ENCODE data around the gene GRIN2D.
A peak's percentile ranks its signal among the peaks of the same experiment; 100 is the strongest.

The GRIN2D gene

DNA sequence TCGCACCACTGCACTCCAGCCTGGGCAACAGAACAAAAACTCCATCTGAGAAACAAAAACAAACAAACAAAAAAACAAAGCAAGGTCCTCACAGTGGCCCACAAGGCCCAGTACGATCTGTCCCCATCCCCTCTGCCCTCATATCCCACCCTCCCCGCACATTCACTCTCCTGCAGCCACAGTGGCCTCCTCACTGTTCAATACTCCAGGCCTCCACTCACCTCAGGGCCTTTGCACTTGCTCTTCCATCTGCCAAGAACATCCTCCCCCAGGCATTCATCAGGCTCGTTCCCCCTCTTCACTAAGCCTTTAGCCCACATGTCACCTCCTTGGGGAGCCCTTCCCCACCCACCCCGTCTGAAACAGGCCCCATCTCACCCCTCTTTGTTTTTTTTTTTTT, 34.3 kb upstream of the GRIN2D start:
- Histone ChIP-seq H3K4me3 (ENCODE audit: extremely low read depth, insufficient read depth, low read length, poor library complexity, severe bottlenecking) (no peak overlapping the region), H3K4me1 (ENCODE audit: control insufficient read depth, insufficient read depth, low read length, poor library complexity, severe bottlenecking) (peaks cover 12% of the 10 kb centered on the region), H3K9me3 (ENCODE audit: control insufficient read depth, low read length) (no peaks in the 10 kb centered on the region), H3K27ac (ENCODE audit: low read depth, low read length, severe bottlenecking) (no peak overlapping the region), H3K36me3 (ENCODE audit: control insufficient read depth, insufficient read depth, low read length) (no peaks in the 10 kb centered on the region)
- WGBS, 2 experiments (ENCODE audit: insufficient coverage in 2 of 2): 73 to 96% methylated on average over 3 to 4 of the region's 5 CpGs

- Histone ChIP-seq H3K27ac (ENCODE audit: low read depth, low read length, severe bottlenecking) (no peak overlapping the region), H3K36me3 (ENCODE audit: control insufficient read depth, insufficient read depth, low read length) (no peaks in the 10 kb centered on the region), H3K9me3 (ENCODE audit: control insufficient read depth, low read length) (peaks cover 5% of the 10 kb centered on the region), H3K4me1 (ENCODE audit: control insufficient read depth, insufficient read depth, low read length, poor library complexity, severe bottlenecking) (no peaks in the 10 kb centered on the region), H3K4me3 (ENCODE audit: extremely low read depth, insufficient read depth, low read length, poor library complexity, severe bottlenecking) (no peak overlapping the region)
- 90 to 93% methylated on average over 1 of the region's 3 CpGs for WGBS, 2 experiments (ENCODE audit: insufficient coverage in 2 of 2)
Measured at GRCh38 chr19:48361912-48362311, 31.6 kb upstream of the GRIN2D start.

- WGBS, 2 experiments (ENCODE audit: insufficient coverage in 2 of 2): 1 to 6% methylated on average over 24 to 25 of the region's 26 CpGs
- no peaks in the 10 kb centered on the region for H3K4me1 ChIP-seq (ENCODE audit: control insufficient read depth, insufficient read depth, low read length, poor library complexity, severe bottlenecking)
- H3K27ac ChIP-seq (ENCODE audit: low read depth, low read length, severe bottlenecking): peak overlapping the region; percentile 73
- no peaks in the 10 kb centered on the region for H3K36me3 ChIP-seq (ENCODE audit: control insufficient read depth, insufficient read depth, low read length)
- peak overlapping the region; percentile 53 for H3K4me3 ChIP-seq (ENCODE audit: extremely low read depth, insufficient read depth, low read length, poor library complexity, severe bottlenecking)
- H3K9me3 ChIP-seq (ENCODE audit: control insufficient read depth, low read length): peaks cover 5% of the 10 kb centered on the region
Measured at GRCh38 chr19:48362716-48363499, 30.6 kb upstream of the GRIN2D start.

GRCh38 chr19:48363500-48363809, 30.0 kb upstream of the GRIN2D start:
- 0 to 5% methylated on average over 8 to 9 of the region's 10 CpGs for WGBS, 2 experiments (ENCODE audit: insufficient coverage in 2 of 2)
- peak overlapping the region; percentile 73 for H3K27ac ChIP-seq (ENCODE audit: low read depth, low read length, severe bottlenecking)
- no peaks in the 10 kb centered on the region for H3K36me3 ChIP-seq (ENCODE audit: control insufficient read depth, insufficient read depth, low read length)
- no peaks in the 10 kb centered on the region for H3K4me1 ChIP-seq (ENCODE audit: control insufficient read depth, insufficient read depth, low read length, poor library complexity, severe bottlenecking)
- H3K9me3 ChIP-seq (ENCODE audit: control insufficient read depth, low read length): peaks cover 5% of the 10 kb centered on the region
- H3K4me3 ChIP-seq (ENCODE audit: extremely low read depth, insufficient read depth, low read length, poor library complexity, severe bottlenecking): peak overlapping the region; percentile 53

- 7 to 9% methylated on average over 41 to 53 of the region's 59 CpGs for WGBS, 2 experiments (ENCODE audit: insufficient coverage in 2 of 2)
- peaks cover 5% of the 10 kb centered on the region for H3K9me3 ChIP-seq (ENCODE audit: control insufficient read depth, low read length)
- H3K36me3 ChIP-seq (ENCODE audit: control insufficient read depth, insufficient read depth, low read length): no peaks in the 10 kb centered on the region
- peak within 1 kb of the TSS; percentile 73 for H3K27ac ChIP-seq (ENCODE audit: low read depth, low read length, severe bottlenecking)
- H3K4me1 ChIP-seq (ENCODE audit: control insufficient read depth, insufficient read depth, low read length, poor library complexity, severe bottlenecking): no peaks in the 10 kb centered on the region
- H3K4me3 ChIP-seq (ENCODE audit: extremely low read depth, insufficient read depth, low read length, poor library complexity, severe bottlenecking): peak within 1 kb of the TSS; percentile 53
Measured at GRCh38 chr19:48363810-48364597, 29.5 kb upstream of the GRIN2D start, which contains the start of the genes SYNGR4 and TMEM143. Gene SYNGR4, plus strand, starts transcription at chr19:48364367. Its CDS starts 1,476 bp downstream, at chr19:48365843. Gene TMEM143, minus strand, starts transcription at chr19:48363940. Its CDS starts 20 bp downstream, at chr19:48363920.

DNA sequence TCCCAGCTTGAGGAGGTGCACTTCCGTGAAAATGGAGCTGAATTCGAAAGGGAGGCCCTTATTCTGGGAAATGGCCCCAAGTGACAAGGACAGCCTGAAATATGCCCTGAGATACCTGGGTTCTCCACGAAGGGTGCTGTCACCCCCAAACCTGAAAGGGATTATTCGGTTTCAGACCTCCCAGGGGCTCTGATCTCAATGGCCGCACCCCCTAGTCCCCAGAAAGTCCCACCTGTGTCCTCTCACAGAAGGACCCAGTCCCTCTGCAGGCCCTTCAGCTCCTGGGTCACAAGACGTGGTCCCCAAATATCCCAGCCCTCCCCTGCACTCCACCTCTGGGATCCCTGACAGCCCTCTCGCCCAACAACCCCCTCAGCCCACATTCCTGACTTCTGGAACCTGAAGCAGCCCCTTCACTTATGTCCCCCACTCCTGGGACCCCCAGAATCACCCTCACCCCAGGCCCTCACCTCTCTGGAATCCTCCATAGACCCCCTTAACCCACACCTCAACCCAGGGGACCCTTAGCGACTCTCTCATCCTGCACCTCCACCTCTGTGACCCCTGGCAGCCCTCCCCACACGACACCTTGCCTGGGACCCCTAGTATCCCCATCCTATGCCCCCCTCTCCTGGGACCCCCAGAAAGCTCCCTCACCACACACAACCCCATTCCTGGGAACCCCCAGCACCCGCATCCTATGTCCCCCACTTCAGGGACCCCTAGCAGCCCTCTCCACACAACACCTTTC, 28.7 kb upstream of the GRIN2D start:
- 82 to 89% methylated on average over 9 of the region's 10 CpGs for WGBS, 2 experiments (ENCODE audit: insufficient coverage in 2 of 2)

DNA sequence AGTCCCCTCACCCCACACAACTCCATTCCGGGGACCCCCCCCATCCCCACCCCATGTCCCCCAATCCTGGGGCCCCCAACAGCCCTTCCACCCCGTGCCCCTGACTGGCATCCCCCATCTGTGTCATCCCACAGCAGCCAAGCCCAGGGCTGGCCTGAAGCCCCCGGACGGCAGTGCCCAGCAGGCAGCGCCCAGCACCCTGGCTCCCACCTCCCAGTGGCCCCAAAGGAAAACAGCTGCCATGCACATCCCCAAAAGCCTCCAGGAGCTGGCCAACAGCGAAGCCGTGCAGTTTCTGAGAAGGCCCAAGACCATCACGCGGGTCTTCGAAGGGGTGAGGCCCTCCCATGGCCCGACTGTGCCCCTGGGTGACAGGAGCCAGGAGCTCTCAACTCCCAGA, 27.9 kb upstream of the GRIN2D start:
- Histone ChIP-seq H3K36me3 (ENCODE audit: control insufficient read depth, insufficient read depth, low read length) (no peaks in the 10 kb centered on the region), H3K4me1 (ENCODE audit: control insufficient read depth, insufficient read depth, low read length, poor library complexity, severe bottlenecking) (no peaks in the 10 kb centered on the region), H3K4me3 (ENCODE audit: extremely low read depth, insufficient read depth, low read length, poor library complexity, severe bottlenecking) (no peak overlapping the region), H3K9me3 (ENCODE audit: control insufficient read depth, low read length) (peaks cover 5% of the 10 kb centered on the region), H3K27ac (ENCODE audit: low read depth, low read length, severe bottlenecking) (no peak overlapping the region)
- WGBS, 2 experiments (ENCODE audit: insufficient coverage in 2 of 2): 95 to 96% methylated on average over 8 to 9 of the region's 11 CpGs

More for the DNA sequence above, 28.7 kb upstream of the GRIN2D start:
- H3K4me1 ChIP-seq (ENCODE audit: control insufficient read depth, insufficient read depth, low read length, poor library complexity, severe bottlenecking): no peaks in the 10 kb centered on the region
- no peaks in the 10 kb centered on the region for H3K36me3 ChIP-seq (ENCODE audit: control insufficient read depth, insufficient read depth, low read length)
- peaks cover 5% of the 10 kb centered on the region for H3K9me3 ChIP-seq (ENCODE audit: control insufficient read depth, low read length)
- H3K27ac ChIP-seq (ENCODE audit: low read depth, low read length, severe bottlenecking): no peak overlapping the region
- H3K4me3 ChIP-seq (ENCODE audit: extremely low read depth, insufficient read depth, low read length, poor library complexity, severe bottlenecking): peak overlapping the region; percentile 53

- H3K36me3 ChIP-seq (ENCODE audit: control insufficient read depth, insufficient read depth, low read length): no peaks in the 10 kb centered on the region
- 91 to 94% methylated on average over 3 to 4 of the region's 5 CpGs for WGBS, 2 experiments (ENCODE audit: insufficient coverage in 2 of 2)
- H3K4me3 ChIP-seq (ENCODE audit: extremely low read depth, insufficient read depth, low read length, poor library complexity, severe bottlenecking): no peak overlapping the region
- no peak overlapping the region for H3K27ac ChIP-seq (ENCODE audit: low read depth, low read length, severe bottlenecking)
- peaks cover 5% of the 10 kb centered on the region for H3K9me3 ChIP-seq (ENCODE audit: control insufficient read depth, low read length)
- no peaks in the 10 kb centered on the region for H3K4me1 ChIP-seq (ENCODE audit: control insufficient read depth, insufficient read depth, low read length, poor library complexity, severe bottlenecking)
Measured at GRCh38 chr19:48367855-48368254, 25.6 kb upstream of the GRIN2D start.

DNA sequence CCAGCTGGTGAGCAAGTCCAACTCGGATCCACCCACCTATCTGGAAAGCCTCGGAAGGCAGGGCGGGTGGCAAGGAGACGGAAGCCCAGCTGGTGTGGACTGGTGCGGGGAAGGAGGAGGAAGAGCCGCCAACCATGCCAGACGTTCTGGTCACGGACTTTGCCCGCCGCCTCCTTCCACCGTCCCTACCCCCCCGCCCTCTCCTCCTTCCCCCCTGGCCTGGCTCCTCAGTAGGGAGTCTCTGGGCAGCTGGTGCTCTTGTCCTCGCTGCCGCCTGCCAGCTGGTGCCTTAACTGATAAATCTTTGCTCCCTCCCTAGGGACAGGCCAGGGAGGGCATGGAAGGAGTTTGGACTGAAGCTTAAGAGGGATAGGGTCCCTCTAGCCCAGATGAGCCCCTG, 24.5 kb upstream of the GRIN2D start:
- Histone ChIP-seq H3K36me3 (ENCODE audit: control insufficient read depth, insufficient read depth, low read length) (no peaks in the 10 kb centered on the region), H3K4me1 (ENCODE audit: control insufficient read depth, insufficient read depth, low read length, poor library complexity, severe bottlenecking) (no peaks in the 10 kb centered on the region), H3K27ac (ENCODE audit: low read depth, low read length, severe bottlenecking) (no peak overlapping the region), H3K4me3 (ENCODE audit: extremely low read depth, insufficient read depth, low read length, poor library complexity, severe bottlenecking) (no peak overlapping the region), H3K9me3 (ENCODE audit: control insufficient read depth, low read length) (peaks cover 5% of the 10 kb centered on the region)
- 65 to 94% methylated on average over 3 to 5 of the region's 14 CpGs for WGBS, 2 experiments (ENCODE audit: insufficient coverage in 2 of 2)

- WGBS, 2 experiments (ENCODE audit: insufficient coverage in 2 of 2): 80 to 83% methylated on average over 4 of the region's 4 CpGs
- H3K27ac ChIP-seq (ENCODE audit: low read depth, low read length, severe bottlenecking): no peak overlapping the region
- H3K36me3 ChIP-seq (ENCODE audit: control insufficient read depth, insufficient read depth, low read length): no peaks in the 10 kb centered on the region
- H3K4me3 ChIP-seq (ENCODE audit: extremely low read depth, insufficient read depth, low read length, poor library complexity, severe bottlenecking): no peak overlapping the region
- no peaks in the 10 kb centered on the region for H3K4me1 ChIP-seq (ENCODE audit: control insufficient read depth, insufficient read depth, low read length, poor library complexity, severe bottlenecking)
- no peaks in the 10 kb centered on the region for H3K9me3 ChIP-seq (ENCODE audit: control insufficient read depth, low read length)
Measured at GRCh38 chr19:48370955-48371354, 22.5 kb upstream of the GRIN2D start.

Measured in mesodermal cell (in vitro differentiated cells).